ENCODE results near the gene COX6A2.

DNA sequence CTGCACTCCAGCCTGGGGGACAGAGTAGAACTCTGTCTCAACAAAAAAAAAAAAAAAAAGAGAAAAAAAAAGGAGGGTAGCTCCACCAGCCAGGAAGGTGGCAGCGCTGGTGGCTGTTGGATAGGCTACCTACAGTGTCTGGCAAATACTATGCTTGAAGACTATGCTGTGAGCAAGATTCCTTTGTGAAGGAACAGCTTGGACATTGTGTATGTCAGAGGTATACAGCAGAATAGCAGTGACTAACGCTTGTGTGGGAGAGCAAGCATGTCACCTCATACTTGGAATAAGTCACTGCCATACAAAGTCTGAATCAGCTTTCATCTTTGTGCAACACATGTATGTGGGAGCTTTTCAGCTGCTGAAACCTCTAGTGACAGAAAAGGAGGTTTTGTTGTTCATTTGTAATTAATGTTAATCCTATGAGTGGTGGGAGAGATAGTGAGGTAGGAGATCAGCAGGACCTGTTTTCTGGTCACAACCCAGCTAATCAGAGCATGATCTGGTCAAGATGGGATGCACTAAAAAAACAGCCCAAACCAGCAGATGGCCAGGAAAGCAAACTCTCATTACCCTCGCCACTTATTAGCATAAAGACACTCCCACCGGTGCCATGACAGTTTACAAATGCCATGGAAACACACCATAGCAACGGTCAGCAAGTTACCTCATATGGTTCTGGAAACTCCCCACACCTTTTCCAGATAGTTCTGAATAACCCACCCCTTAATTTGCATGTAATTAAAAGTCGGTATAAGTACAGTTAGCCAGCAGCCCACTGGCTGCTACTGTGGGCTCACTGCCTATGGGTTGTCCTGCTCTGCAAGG lies 41.8 kb downstream of the COX6A2 start:
- no peak for TF ChIP-seq EZH2phosphoT487 (IDR thresholded peaks at IDR 0.05; ENCODE audit: insufficient read depth, low read depth)
- no peak for TF ChIP-seq EZH2 (IDR thresholded peaks at IDR 0.05; ENCODE audit: insufficient read depth, poor library complexity, severe bottlenecking)

Data from GM23248 (cell line).